Measurements from ENCODE around the gene MRPS22. TPM values are rescaled to one million over a fixed set of nuclear protein-coding genes. Genes with fewer than 3 reads are reported as not detected.

MRPS22 gene
- total and polyA plus RNA-seq, 3 donors from 2014 or later: 61.1 to 95.8 (median 63.4) TPM

DNA sequence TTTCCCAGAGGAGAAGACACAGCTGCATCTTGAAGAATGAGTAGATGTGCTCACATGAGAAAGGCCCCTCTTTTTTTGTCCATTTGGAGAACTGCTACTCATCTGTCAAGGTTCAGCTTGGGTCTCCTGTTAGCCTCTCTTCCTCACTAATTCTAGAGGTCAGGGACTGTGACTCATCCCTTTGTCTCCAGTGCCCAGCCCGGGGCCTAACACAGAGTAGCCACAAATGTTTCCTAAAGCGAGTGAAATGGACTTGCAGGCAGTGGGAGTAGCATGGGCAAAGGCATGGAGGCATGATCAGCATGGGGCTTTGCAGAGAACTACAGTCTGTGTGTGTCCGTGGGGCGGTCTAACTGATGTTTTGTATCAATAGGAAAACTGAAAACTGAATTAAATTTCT, 33.9 kb upstream of the MRPS22 start:
- intact Hi-C loops (cut with DNase I; ENCODE audit: low total_unique reads): no loop called here
- no peak overlapping the region for H3K27ac ChIP-seq
- no peaks in the 10 kb centered on the region for H3K4me1 ChIP-seq
- TF ChIP-seq POLR2A (IDR thresholded peaks at IDR 0.05): no peak
- TF ChIP-seq, protein P1, sequence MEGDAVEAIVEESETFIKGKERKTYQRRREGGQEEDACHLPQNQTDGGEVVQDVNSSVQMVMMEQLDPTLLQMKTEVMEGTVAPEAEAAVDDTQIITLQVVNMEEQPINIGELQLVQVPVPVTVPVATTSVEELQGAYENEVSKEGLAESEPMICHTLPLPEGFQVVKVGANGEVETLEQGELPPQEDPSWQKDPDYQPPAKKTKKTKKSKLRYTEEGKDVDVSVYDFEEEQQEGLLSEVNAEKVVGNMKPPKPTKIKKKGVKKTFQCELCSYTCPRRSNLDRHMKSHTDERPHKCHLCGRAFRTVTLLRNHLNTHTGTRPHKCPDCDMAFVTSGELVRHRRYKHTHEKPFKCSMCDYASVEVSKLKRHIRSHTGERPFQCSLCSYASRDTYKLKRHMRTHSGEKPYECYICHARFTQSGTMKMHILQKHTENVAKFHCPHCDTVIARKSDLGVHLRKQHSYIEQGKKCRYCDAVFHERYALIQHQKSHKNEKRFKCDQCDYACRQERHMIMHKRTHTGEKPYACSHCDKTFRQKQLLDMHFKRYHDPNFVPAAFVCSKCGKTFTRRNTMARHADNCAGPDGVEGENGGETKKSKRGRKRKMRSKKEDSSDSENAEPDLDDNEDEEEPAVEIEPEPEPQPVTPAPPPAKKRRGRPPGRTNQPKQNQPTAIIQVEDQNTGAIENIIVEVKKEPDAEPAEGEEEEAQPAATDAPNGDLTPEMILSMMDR (IDR thresholded peaks at IDR 0.05): no peak
- no peak for DNase-seq
- WGBS, 2 donors: 81 to 85% methylated on average over 3 to 4 of the region's 4 CpGs
- H3K36me3 ChIP-seq (ENCODE audit: low read depth, missing control alignments): no peaks in the 10 kb centered on the region
- no peak overlapping the region for H3K4me3 ChIP-seq
- H3K27me3 ChIP-seq: no peaks in the 10 kb centered on the region
- no peaks in the 10 kb centered on the region for H3K9me3 ChIP-seq

DNA sequence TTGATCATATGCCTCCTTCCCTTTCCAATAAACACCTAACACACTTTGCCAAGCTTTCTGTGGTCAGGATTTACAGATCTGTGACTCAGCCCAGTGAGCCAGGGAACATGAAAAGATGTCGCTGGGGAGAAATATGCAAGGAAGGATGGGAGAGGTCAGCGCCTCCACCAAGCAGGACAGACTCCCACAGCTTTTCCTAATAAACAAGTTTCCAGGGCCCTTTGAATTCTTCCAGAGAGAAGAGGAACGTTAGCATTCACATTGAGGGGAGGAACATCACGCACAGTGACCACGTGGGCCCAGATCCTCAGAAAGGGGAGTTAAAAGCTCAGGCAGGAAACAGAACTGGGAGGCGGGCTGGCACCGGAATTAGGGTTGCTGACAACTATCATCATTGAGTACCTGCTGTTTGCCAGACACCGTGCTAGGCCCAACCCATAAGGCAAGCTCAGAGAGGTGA, 33.3 kb upstream of the MRPS22 start:
- TF ChIP-seq, protein P1 (IDR thresholded peaks at IDR 0.05): no peak
- TF ChIP-seq POLR2A (IDR thresholded peaks at IDR 0.05): no peak
- Histone ChIP-seq H3K27ac (no peak overlapping the region), H3K9me3 (no peaks in the 10 kb centered on the region), H3K27me3 (no peaks in the 10 kb centered on the region), H3K4me1 (no peaks in the 10 kb centered on the region), H3K4me3 (no peak overlapping the region), H3K36me3 (ENCODE audit: low read depth, missing control alignments) (no peaks in the 10 kb centered on the region)
- no peak for DNase-seq
- WGBS, 2 donors: 73 to 78% methylated on average over 8 of the region's 8 CpGs
- intact Hi-C loops (cut with DNase I; ENCODE audit: low total_unique reads): no loop called here

- 58 to 71% methylated on average over 1 of the region's 1 CpG for WGBS, 2 donors
- Histone ChIP-seq H3K4me3 (no peak overlapping the region), H3K4me1 (no peaks in the 10 kb centered on the region), H3K27ac (no peak overlapping the region), H3K36me3 (ENCODE audit: low read depth, missing control alignments) (no peaks in the 10 kb centered on the region), H3K9me3 (no peaks in the 10 kb centered on the region), H3K27me3 (no peaks in the 10 kb centered on the region)
- TF ChIP-seq, protein P1 (IDR thresholded peaks at IDR 0.05): no peak
- TF ChIP-seq POLR2A (IDR thresholded peaks at IDR 0.05): no peak
- DNase-seq: no peak
- intact Hi-C loops (cut with DNase I; ENCODE audit: low total_unique reads): no loop called here
These were observed 32.3 kb upstream of the MRPS22 start for GRCh38 chr3:139311557-139311956.

DNA sequence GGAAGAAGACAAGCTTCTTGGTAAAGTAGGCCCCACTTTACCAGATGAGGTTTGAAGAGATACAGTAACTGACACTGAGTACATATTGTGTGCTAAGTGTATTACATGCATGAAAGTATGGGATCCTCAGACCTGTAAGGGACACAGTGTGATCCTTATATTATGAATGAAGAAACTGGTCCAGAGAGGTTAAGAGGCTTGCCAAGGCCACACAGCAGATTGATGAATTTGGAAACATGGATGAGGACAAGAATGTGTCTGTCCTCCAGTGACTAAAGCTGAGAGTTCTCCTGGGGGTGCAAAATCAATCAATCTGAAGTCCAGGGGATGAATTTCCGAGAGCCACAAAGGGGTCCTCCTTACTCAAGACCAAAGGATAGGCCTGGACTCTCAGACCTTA, 31.4 kb upstream of the MRPS22 start:
- no peak overlapping the region for H3K27ac ChIP-seq
- H3K27me3 ChIP-seq: no peaks in the 10 kb centered on the region
- intact Hi-C loops (cut with DNase I; ENCODE audit: low total_unique reads): no loop called here
- no peak for DNase-seq
- TF ChIP-seq, protein P1 (IDR thresholded peaks at IDR 0.05): no peak
- TF ChIP-seq POLR2A (IDR thresholded peaks at IDR 0.05): no peak
- no peaks in the 10 kb centered on the region for H3K36me3 ChIP-seq (ENCODE audit: low read depth, missing control alignments)
- no peak overlapping the region for H3K4me3 ChIP-seq
- H3K9me3 ChIP-seq: no peaks in the 10 kb centered on the region
- whole genome bisulfite sequencing, 2 donors: 82 to 92% methylated on average over 1 of the region's 1 CpG
- H3K4me1 ChIP-seq: no peaks in the 10 kb centered on the region

- no peaks in the 10 kb centered on the region for H3K36me3 ChIP-seq (ENCODE audit: low read depth, missing control alignments)
- no peak for DNase-seq
- TF ChIP-seq, protein P1 (IDR thresholded peaks at IDR 0.05): no peak
- no peak for TF ChIP-seq POLR2A (IDR thresholded peaks at IDR 0.05)
- no peak overlapping the region for H3K27ac ChIP-seq
- 89 to 96% methylated on average over 2 of the region's 2 CpGs for WGBS, 2 donors
- H3K27me3 ChIP-seq: no peaks in the 10 kb centered on the region
- intact Hi-C loops (cut with DNase I; ENCODE audit: low total_unique reads): no loop called here
- H3K9me3 ChIP-seq: no peaks in the 10 kb centered on the region
- H3K4me3 ChIP-seq: no peak overlapping the region
- no peaks in the 10 kb centered on the region for H3K4me1 ChIP-seq
These were observed 30.9 kb upstream of the MRPS22 start for GRCh38 chr3:139312959-139313358.

Data from testis (tissue), 3 donors.